ENCODE data around the gene AIG1. TPM values are rescaled to one million over a fixed set of nuclear protein-coding genes. Genes with fewer than 3 reads are reported as not detected.

Gene AIG1
- total and polyA plus RNA-seq, 4 donors: 19.9 to 31.7 (median 27.3) TPM

DNA sequence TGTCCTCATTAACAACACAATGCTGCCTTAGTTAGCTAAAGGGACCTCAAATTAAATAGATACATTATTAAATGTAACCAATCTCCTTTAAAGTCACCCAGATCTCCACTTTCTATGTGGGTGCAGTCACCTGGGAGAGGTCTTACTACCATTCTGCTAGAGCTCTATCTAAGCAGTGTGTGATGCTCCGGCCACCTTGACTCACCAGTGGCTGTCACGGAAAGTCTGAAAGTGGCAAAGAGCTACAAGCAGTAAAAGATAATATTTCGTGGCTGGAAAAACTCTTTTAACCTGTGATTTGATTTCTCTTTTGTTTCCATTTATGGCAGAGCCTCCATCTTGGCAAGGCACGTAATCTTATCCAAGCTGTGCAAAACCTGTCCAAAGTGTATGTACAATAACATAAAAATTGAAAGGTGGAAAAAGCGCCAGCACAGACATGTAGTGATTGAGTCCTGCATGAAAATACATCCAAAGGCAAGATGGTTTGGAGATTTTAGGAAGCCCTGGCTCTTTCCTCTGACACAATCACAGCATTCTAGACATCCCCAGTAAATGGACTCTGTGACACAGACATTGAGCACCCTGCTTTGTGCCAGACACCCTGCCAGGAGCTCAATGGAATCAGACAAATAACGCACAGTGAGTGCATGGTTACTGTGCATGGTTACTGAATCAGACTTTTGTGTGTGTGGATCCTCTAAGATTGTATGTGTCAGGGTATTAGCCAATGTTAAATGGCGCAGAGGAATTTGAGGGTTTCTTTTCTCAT is 273.2 kb downstream of the AIG1 start:
- Histone ChIP-seq H3K36me3 (ENCODE audit: control insufficient read depth in 4 of 4, insufficient read depth in 4 of 4, low read length in 4 of 4) (peaks cover 0 to 4% (median 2%) of the 10 kb centered on the region in 4 donors), H3K4me1 (ENCODE audit: control insufficient read depth in 5 of 5, insufficient read depth in 5 of 5, low read length in 5 of 5) (peaks cover 0 to 4% (median 0%) of the 10 kb centered on the region in 5 donors), H3K9ac (ENCODE audit: insufficient read depth in 1 of 2, low read length in 2 of 2) (no peak overlapping the region), H3K4me3 (no peak overlapping the region), H3K27ac (ENCODE audit: low read depth in 1 of 2, low read length in 1 of 2) (no peak overlapping the region), H3K27me3 (ENCODE audit: control insufficient read depth in 3 of 3, insufficient read depth in 3 of 3, low read length in 2 of 3) (no peaks in the 10 kb centered on the region), H3K9me3 (ENCODE audit: control insufficient read depth in 4 of 4, insufficient read depth in 3 of 4, low read length in 3 of 4) (no peaks in the 10 kb centered on the region)
- ATAC-seq (ENCODE audit: insufficient read depth, low FRiP score) (no peak), DNase-seq (no peak)
- WGBS, 2 donors: 96 to 98% methylated on average over 7 of the region's 7 CpGs
- TF ChIP-seq, protein P1, sequence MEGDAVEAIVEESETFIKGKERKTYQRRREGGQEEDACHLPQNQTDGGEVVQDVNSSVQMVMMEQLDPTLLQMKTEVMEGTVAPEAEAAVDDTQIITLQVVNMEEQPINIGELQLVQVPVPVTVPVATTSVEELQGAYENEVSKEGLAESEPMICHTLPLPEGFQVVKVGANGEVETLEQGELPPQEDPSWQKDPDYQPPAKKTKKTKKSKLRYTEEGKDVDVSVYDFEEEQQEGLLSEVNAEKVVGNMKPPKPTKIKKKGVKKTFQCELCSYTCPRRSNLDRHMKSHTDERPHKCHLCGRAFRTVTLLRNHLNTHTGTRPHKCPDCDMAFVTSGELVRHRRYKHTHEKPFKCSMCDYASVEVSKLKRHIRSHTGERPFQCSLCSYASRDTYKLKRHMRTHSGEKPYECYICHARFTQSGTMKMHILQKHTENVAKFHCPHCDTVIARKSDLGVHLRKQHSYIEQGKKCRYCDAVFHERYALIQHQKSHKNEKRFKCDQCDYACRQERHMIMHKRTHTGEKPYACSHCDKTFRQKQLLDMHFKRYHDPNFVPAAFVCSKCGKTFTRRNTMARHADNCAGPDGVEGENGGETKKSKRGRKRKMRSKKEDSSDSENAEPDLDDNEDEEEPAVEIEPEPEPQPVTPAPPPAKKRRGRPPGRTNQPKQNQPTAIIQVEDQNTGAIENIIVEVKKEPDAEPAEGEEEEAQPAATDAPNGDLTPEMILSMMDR (IDR thresholded peaks at IDR 0.05; ENCODE audit: control extremely low read depth, extremely low read depth): no peak

DNA sequence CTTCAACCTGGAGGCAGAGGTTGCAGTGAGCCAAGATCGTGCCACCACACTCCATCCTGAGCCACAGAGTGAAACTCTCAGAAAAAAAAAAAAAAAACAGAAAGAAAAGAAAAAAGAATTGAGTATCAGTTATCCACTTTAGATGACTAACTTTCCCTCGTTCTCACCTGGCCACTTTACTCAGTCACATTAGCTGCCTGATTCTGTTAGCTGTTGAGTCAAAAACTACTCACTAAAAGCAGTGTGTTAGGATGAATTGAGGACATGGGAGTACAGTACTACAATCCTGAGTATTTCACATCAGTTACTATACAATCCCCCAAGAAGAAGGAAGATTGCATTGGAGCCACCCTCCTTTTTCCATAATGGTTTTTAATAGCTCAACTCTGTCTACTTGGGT is 275.2 kb downstream of the AIG1 start:
- no peak for DNase-seq
- TF ChIP-seq, protein P1 (IDR thresholded peaks at IDR 0.05; ENCODE audit: control extremely low read depth, extremely low read depth): no peak
- ATAC-seq (ENCODE audit: insufficient read depth, low FRiP score): no peak
- H3K27me3 ChIP-seq (ENCODE audit: control insufficient read depth in 3 of 3, insufficient read depth in 3 of 3, low read length in 2 of 3): no peaks in the 10 kb centered on the region
- peaks cover 0 to 4% (median 2%) of the 10 kb centered on the region in 4 donors for H3K36me3 ChIP-seq (ENCODE audit: control insufficient read depth in 4 of 4, insufficient read depth in 4 of 4, low read length in 4 of 4)
- no peak overlapping the region for H3K9ac ChIP-seq (ENCODE audit: insufficient read depth in 1 of 2, low read length in 2 of 2)
- no peak overlapping the region for H3K27ac ChIP-seq (ENCODE audit: low read depth in 1 of 2, low read length in 1 of 2)
- 93 to 96% methylated on average over 2 of the region's 2 CpGs for WGBS, 2 donors
- no peaks in the 10 kb centered on the region for H3K9me3 ChIP-seq (ENCODE audit: control insufficient read depth in 4 of 4, insufficient read depth in 3 of 4, low read length in 3 of 4)
- no peak overlapping the region for H3K4me3 ChIP-seq
- H3K4me1 ChIP-seq (ENCODE audit: control insufficient read depth in 5 of 5, insufficient read depth in 5 of 5, low read length in 5 of 5): peaks cover 0 to 4% (median 0%) of the 10 kb centered on the region in 5 donors

DNA sequence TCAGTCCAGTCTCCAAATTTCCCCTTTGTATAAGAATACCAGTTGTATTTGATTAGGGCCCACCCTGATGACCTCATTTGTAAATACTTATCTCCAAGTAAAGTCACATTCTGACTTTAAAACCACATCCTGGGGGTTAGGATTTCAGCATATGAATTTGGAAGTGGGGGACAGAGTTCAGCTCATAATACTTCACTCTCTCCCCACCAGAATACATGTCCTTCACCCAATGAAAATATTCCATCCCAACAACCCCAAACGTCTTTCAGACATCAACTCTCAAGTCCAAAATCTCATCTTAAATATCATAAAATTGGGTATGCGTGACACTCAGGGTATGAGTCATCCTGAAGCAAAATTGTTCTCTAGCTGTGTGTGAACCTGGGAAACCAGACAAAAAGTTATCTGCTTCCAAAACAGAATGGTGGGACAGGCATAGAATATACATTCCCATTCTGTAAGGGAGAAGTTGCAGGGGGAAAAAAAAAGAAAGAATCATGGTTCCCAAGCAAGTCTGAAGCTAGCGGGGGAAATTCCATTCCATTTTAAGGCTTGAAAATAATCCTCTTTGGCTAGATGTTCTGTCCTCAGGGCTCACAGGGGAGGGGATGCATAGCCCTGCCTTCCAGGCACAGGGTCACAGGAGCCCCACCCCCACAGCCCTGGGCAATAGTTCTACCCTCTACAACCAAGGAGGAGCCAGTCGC is 275.9 kb downstream of the AIG1 start:
- 89 to 95% methylated on average over 4 of the region's 4 CpGs for WGBS, 2 donors
- H3K4me3 ChIP-seq: no peak overlapping the region
- no peak overlapping the region for H3K27ac ChIP-seq (ENCODE audit: low read depth in 1 of 2, low read length in 1 of 2)
- no peaks in the 10 kb centered on the region for H3K27me3 ChIP-seq (ENCODE audit: control insufficient read depth in 3 of 3, insufficient read depth in 3 of 3, low read length in 2 of 3)
- DNase-seq (no peak), ATAC-seq (ENCODE audit: insufficient read depth, low FRiP score) (no peak)
- TF ChIP-seq, protein P1 (IDR thresholded peaks at IDR 0.05; ENCODE audit: control extremely low read depth, extremely low read depth): no peak
- H3K4me1 ChIP-seq (ENCODE audit: control insufficient read depth in 5 of 5, insufficient read depth in 5 of 5, low read length in 5 of 5): peaks cover 0 to 4% (median 0%) of the 10 kb centered on the region in 5 donors
- H3K9me3 ChIP-seq (ENCODE audit: control insufficient read depth in 4 of 4, insufficient read depth in 3 of 4, low read length in 3 of 4): no peaks in the 10 kb centered on the region
- H3K9ac ChIP-seq (ENCODE audit: insufficient read depth in 1 of 2, low read length in 2 of 2): no peak overlapping the region
- peaks cover 0 to 4% (median 2%) of the 10 kb centered on the region in 4 donors for H3K36me3 ChIP-seq (ENCODE audit: control insufficient read depth in 4 of 4, insufficient read depth in 4 of 4, low read length in 4 of 4)
